ENCODE data around the gene SMIM41. TPM values are rescaled to one million over a fixed set of nuclear protein-coding genes. Genes with fewer than 3 reads are reported as not detected.

The SMIM41 gene
- total and polyA plus RNA-seq, 10 of the 15 experiments (the other 5 are each of a cell fraction or from before 2014, with no cell fraction given) = not detected

DNA sequence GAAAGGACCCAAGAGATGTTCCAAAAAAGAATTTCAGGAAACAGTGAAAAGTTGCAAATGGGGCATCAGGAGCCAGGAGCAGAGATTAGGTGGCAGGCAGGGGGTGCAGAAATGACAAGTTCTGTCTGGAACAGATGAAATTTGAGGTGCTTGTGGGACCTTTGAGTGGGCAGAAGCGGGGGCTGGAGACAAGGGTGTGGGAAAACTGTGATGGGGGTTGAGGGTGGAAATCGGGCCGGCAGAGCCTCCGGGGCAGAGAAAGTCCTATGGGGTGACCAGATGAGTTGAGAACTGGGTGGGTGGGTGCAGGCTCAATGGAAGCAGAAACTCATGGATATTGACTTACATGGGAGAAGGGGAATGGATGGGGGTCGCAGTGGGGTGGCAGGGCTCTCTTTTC is 29.8 kb upstream of the SMIM41 start:
- FAIRE-seq (no peak), DNase-seq (ENCODE audit: low read depth, low spot score) (no peak), ATAC-seq (no peak)
- H3K4me3 ChIP-seq = no peak overlapping the region
- no peaks in the 10 kb centered on the region for H3K27me3 ChIP-seq (replicated peaks in 1 of 2; ENCODE audit: control insufficient read depth in 2 of 2, insufficient read depth in 2 of 2, low read length in 1 of 2)
- in situ Hi-C loops (cut with MboI) (no loop called here), intact Hi-C loops (cut with micrococcal nuclease; ENCODE audit: unreplicated experiment) (no loop called here)
- peak overlapping the region; percentile 91 for H3K4me2 ChIP-seq (ENCODE audit: control insufficient read depth, insufficient read depth)
- SMC1A ChIA-PET (ENCODE audit: uncharacterized antibody, unreplicated experiment) = interaction anchor here (2.7 to 3.4 kb wide), 2 partner anchors 17 to 24 kb away, joined by 21 to 24 read pairs; no protein-coding TSS in a partner anchor
- RAD21 ChIA-PET (ENCODE audit: unreplicated experiment) = no interaction called here
- CTCF ChIA-PET = interaction anchor here (3.2 kb wide), 1 partner anchor 24 kb away, joined by 47 read pairs; no protein-coding TSS in a partner anchor
- H3K27ac ChIP-seq (ENCODE audit: control insufficient read depth, insufficient read depth) = no peak overlapping the region
- no peaks in the 10 kb centered on the region for H4K20me1 ChIP-seq (ENCODE audit: control insufficient read depth, insufficient read depth)
- TF ChIP-seq PAX8 (IDR thresholded peaks at IDR 0.05) (no peak), SIX5 (IDR thresholded peaks at IDR 0.05; ENCODE audit: low read depth, low read length, severe bottlenecking) (no peak), TAF1 (IDR thresholded peaks at IDR 0.05; ENCODE audit: borderline replicate concordance, low read depth, low read length) (no peak), SP1 (IDR thresholded peaks at IDR 0.05; ENCODE audit: low read depth, low read length) (no peak), HDAC2 (IDR thresholded peaks at IDR 0.05) (no peak), SMAD1 (IDR thresholded peaks at IDR 0.05; ENCODE audit: low read depth, partially characterized antibody) (no peak), YY1 (IDR thresholded peaks at IDR 0.05; ENCODE audit: low read depth, low read length) (no peak)
- H3K9me3 ChIP-seq (replicated peaks; ENCODE audit: control insufficient read depth, insufficient read depth, low read length) = no peaks in the 10 kb centered on the region
- POLR2A ChIA-PET = no interaction called here
- peaks cover 23% of the 10 kb centered on the region for H3K4me1 ChIP-seq (ENCODE audit: control insufficient read depth, insufficient read depth, low read length)
- 86% methylated on average over 5 of the region's 5 CpGs for WGBS (ENCODE audit: insufficient coverage, insufficient replicate concordance, low lambda C conversion rate, missing lambda C conversion rate)
- H2AFZ ChIP-seq (ENCODE audit: control insufficient read depth, low read depth, low read length) = no peak overlapping the region
- no peak overlapping the region for H3K9ac ChIP-seq (ENCODE audit: control insufficient read depth, insufficient read depth, low read length)
- H3K36me3 ChIP-seq (ENCODE audit: control insufficient read depth in 2 of 2, insufficient read depth in 2 of 2, low read length in 1 of 2) = no peaks in the 10 kb centered on the region
- BruUV-seq (replicated peaks) = no TSS peak
- no peaks in the 10 kb centered on the region for H3K79me2 ChIP-seq (ENCODE audit: control insufficient read depth, insufficient read depth, low read length)

DNA sequence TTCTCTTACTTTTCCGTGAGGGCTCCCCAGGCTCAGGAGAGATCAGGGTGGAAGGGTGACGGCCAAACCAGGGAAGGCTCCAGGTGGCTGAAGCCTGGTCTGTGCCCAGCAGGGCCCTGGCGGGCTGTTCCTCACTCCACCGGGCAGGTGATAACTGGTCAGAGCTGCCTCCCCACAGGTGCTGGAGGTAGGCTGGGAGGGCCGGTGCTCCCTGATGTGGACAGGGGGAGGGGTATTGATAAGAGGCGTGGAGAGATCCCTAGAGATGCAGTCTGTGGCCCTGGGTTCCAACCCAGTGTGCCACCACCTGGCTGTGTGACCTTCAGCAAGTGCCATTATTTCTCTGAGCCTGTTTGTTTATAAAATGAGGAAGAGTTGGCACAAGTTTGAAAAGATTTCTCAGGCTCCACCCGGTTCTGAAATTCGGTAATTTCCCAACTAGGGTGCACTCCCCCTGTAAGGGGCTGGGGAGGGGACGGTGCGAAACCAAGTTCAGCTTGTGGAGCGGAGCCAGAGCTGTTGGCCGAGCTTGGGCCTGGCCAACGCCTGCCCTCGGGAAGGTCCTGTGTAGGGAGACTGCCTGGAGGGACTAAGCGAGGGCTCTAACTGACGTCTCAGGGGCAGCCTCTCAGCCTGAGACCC is 29.3 kb upstream of the SMIM41 start:
- WGBS (ENCODE audit: insufficient coverage, insufficient replicate concordance, low lambda C conversion rate, missing lambda C conversion rate) = 15% methylated on average over 16 of the region's 16 CpGs
- TF ChIP-seq SPI1 (IDR thresholded peaks at IDR 0.05; ENCODE audit: borderline replicate concordance, insufficient read depth, low read depth, low read length) = peak; percentile 26; the same call in 1 of the 2 replicates
- no peak for TF ChIP-seq POU2F2 (IDR thresholded peaks at IDR 0.05; ENCODE audit: borderline replicate concordance, low read depth, low read length)
- TF ChIP-seq, protein P1, sequence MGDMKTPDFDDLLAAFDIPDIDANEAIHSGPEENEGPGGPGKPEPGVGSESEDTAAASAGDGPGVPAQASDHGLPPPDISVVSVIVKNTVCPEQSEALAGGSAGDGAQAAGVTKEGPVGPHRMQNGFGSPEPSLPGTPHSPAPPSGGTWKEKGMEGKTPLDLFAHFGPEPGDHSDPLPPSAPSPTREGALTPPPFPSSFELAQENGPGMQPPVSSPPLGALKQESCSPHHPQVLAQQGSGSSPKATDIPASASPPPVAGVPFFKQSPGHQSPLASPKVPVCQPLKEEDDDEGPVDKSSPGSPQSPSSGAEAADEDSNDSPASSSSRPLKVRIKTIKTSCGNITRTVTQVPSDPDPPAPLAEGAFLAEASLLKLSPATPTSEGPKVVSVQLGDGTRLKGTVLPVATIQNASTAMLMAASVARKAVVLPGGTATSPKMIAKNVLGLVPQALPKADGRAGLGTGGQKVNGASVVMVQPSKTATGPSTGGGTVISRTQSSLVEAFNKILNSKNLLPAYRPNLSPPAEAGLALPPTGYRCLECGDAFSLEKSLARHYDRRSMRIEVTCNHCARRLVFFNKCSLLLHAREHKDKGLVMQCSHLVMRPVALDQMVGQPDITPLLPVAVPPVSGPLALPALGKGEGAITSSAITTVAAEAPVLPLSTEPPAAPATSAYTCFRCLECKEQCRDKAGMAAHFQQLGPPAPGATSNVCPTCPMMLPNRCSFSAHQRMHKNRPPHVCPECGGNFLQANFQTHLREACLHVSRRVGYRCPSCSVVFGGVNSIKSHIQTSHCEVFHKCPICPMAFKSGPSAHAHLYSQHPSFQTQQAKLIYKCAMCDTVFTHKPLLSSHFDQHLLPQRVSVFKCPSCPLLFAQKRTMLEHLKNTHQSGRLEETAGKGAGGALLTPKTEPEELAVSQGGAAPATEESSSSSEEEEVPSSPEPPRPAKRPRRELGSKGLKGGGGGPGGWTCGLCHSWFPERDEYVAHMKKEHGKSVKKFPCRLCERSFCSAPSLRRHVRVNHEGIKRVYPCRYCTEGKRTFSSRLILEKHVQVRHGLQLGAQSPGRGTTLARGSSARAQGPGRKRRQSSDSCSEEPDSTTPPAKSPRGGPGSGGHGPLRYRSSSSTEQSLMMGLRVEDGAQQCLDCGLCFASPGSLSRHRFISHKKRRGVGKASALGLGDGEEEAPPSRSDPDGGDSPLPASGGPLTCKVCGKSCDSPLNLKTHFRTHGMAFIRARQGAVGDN (IDR thresholded peaks at IDR 0.05) = 0 out of 2 replicates have a peak, but pooled peaks have one; percentile 32
- no peak for TF ChIP-seq CBFB (IDR thresholded peaks at IDR 0.05; ENCODE audit: low read depth)
- no peak for TF ChIP-seq CREB1 (IDR thresholded peaks at IDR 0.05; ENCODE audit: low read depth)
- TF ChIP-seq SP1 (IDR thresholded peaks at IDR 0.05; ENCODE audit: low read depth, low read length) = peak; percentile 3

More for the DNA sequence above, 29.3 kb upstream of the SMIM41 start:
- SMC1A ChIA-PET (ENCODE audit: uncharacterized antibody, unreplicated experiment) = interaction anchor here (0.9 to 3.4 kb wide), 6 partner anchors 18 to 68 kb away, joined by 3 to 24 read pairs (median 4); no protein-coding TSS in a partner anchor
- H3K9me3 ChIP-seq (replicated peaks; ENCODE audit: control insufficient read depth, insufficient read depth, low read length) = no peaks in the 10 kb centered on the region
- intact Hi-C loops (cut with micrococcal nuclease; ENCODE audit: unreplicated experiment) = no loop called here
- peak; percentile 0 for ATAC-seq
- CTCF ChIA-PET = interaction anchor here (0.9 to 3.2 kb wide), 8 partner anchors 12 to 32 kb away, joined by 3 to 47 read pairs (median 6); partner anchors contain the start of gene ATG101
- H3K27ac ChIP-seq (ENCODE audit: control insufficient read depth, insufficient read depth) = peak overlapping the region; percentile 67
- RAD21 ChIA-PET (ENCODE audit: unreplicated experiment) = interaction anchor here (0.8 to 3.1 kb wide), 6 partner anchors 9 to 32 kb away, joined by 3 to 44 read pairs (median 9); partner anchors contain the start of gene ATG101
- peak overlapping the region; percentile 91 for H3K4me2 ChIP-seq (ENCODE audit: control insufficient read depth, insufficient read depth)
- H3K79me2 ChIP-seq (ENCODE audit: control insufficient read depth, insufficient read depth, low read length) = no peaks in the 10 kb centered on the region
- BruUV-seq (replicated peaks) = TSS peak; percentile 96
- POLR2A ChIA-PET = interaction anchor here (0.5 to 2.3 kb wide), 9 partner anchors 9 to 73 kb away, joined by 3 to 24 read pairs (median 4); partner anchors contain the start of gene ATG101
- DNase-seq (ENCODE audit: low read depth, low spot score) = no peak
- no peaks in the 10 kb centered on the region for H4K20me1 ChIP-seq (ENCODE audit: control insufficient read depth, insufficient read depth)
- FAIRE-seq = peak; percentile 72
- no peaks in the 10 kb centered on the region for H3K27me3 ChIP-seq (replicated peaks in 1 of 2; ENCODE audit: control insufficient read depth in 2 of 2, insufficient read depth in 2 of 2, low read length in 1 of 2)
- peaks cover 23% of the 10 kb centered on the region for H3K4me1 ChIP-seq (ENCODE audit: control insufficient read depth, insufficient read depth, low read length)
- peak overlapping the region; percentile 76 for H3K4me3 ChIP-seq
- H2AFZ ChIP-seq (ENCODE audit: control insufficient read depth, low read depth, low read length) = peak overlapping the region; percentile 84
- H3K36me3 ChIP-seq (ENCODE audit: control insufficient read depth in 2 of 2, insufficient read depth in 2 of 2, low read length in 1 of 2) = no peaks in the 10 kb centered on the region
- in situ Hi-C loops (cut with MboI) = no loop called here
- H3K9ac ChIP-seq (ENCODE audit: control insufficient read depth, insufficient read depth, low read length) = peak overlapping the region; percentile 84
